ENCODE measurements around the gene DRG2.

Gene DRG2

GRCh38 chr17:18115517-18115916 is 27.8 kb downstream of the DRG2 start:
- no peak overlapping the region for H3K27ac ChIP-seq
- no peak for TF ChIP-seq CTCF (IDR thresholded peaks at IDR 0.05)
- no peak for TF ChIP-seq ZFX (IDR thresholded peaks at IDR 0.05; ENCODE audit: borderline replicate concordance)

- TF ChIP-seq CTCF (IDR thresholded peaks at IDR 0.05): no peak
- TF ChIP-seq ZFX (IDR thresholded peaks at IDR 0.05; ENCODE audit: borderline replicate concordance): no peak
These were observed 28.3 kb downstream of the DRG2 start for GRCh38 chr17:18116078-18116477.

GRCh38 chr17:18117533-18117932 is 29.8 kb downstream of the DRG2 start:
- H3K27ac ChIP-seq: no peak overlapping the region
- no peak for TF ChIP-seq ZFX (IDR thresholded peaks at IDR 0.05; ENCODE audit: borderline replicate concordance)
- TF ChIP-seq CTCF (IDR thresholded peaks at IDR 0.05): no peak

More at GRCh38 chr17:18116078-18116477, 28.3 kb downstream of the DRG2 start:
- H3K27ac ChIP-seq: no peak overlapping the region

- H3K27ac ChIP-seq: no peak overlapping the region
- TF ChIP-seq CTCF (IDR thresholded peaks at IDR 0.05) (no peak), ZFX (IDR thresholded peaks at IDR 0.05; ENCODE audit: borderline replicate concordance) (no peak)
These were observed 30.5 kb downstream of the DRG2 start for GRCh38 chr17:18117982-18118975.

DNA sequence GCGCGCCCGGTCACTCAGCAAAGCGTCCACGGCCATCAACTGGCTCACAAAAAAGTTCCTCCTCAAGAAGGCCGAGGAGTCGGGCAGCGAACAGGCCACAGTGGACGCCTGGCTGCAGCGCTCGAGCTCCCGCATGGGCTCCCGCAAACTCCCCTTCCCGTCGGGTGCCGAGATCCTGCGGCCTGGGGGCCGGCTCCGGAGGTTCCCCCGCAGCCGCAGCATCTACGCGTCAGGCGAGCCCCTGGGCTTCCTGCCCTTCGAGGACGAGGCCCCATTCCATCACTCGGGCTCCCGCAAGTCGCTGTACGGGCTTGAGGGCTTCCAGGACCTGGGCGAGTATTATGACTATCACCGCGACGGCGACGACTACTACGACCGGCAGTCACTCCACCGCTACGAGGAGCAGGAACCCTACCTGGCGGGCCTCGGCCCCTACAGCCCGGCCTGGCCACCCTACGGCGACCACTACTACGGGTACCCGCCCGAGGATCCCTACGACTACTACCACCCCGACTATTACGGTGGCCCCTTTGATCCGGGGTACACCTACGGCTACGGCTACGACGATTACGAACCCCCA is 31.5 kb downstream of the DRG2 start:
- H3K27ac ChIP-seq: no peak overlapping the region
- TF ChIP-seq CTCF (IDR thresholded peaks at IDR 0.05) (no peak), ZFX (IDR thresholded peaks at IDR 0.05; ENCODE audit: borderline replicate concordance) (no peak)

DNA sequence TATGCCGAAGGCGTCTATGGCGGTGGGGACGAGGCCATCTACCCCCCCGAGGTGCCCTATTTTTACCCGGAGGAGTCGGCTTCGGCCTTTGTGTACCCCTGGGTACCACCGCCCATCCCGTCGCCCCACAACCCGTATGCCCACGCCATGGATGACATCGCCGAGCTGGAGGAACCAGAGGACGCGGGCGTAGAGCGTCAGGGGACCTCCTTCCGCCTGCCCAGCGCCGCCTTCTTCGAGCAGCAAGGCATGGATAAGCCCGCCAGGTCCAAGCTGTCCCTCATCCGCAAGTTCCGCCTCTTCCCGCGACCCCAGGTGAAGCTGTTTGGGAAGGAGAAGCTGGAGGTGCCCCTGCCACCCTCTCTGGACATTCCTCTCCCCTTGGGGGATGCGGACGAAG is 32.2 kb downstream of the DRG2 start:
- no peak for TF ChIP-seq ZFX (IDR thresholded peaks at IDR 0.05; ENCODE audit: borderline replicate concordance)
- TF ChIP-seq CTCF (IDR thresholded peaks at IDR 0.05): no peak
- no peak overlapping the region for H3K27ac ChIP-seq

Data from 22Rv1 (cell line).